Ishikawa (cell line): ENCODE results near the gene MSH5.
A peak's percentile ranks its signal among the peaks of the same experiment; 100 is the strongest.

ENCODE experiments used
- CEBPB ChIP-seq: IDR thresholded peaks from 2 replicates; pipeline ENCODE4 v1.6.1; 2012
- CREB1 ChIP-seq: IDR thresholded peaks from 2 replicates; pipeline ENCODE4 v1.6.1; 2012; ENCODE audit warnings: low read depth
- EGR1 ChIP-seq: IDR thresholded peaks from 2 replicates; pipeline ENCODE4 v1.6.1; 2012
- EP300 ChIP-seq: IDR thresholded peaks from 2 replicates; pipeline ENCODE4 v1.6.1; 2012; ENCODE audit warnings: borderline replicate concordance
- FOXM1 ChIP-seq: IDR thresholded peaks from 2 replicates; pipeline ENCODE4 v1.6.1; 2012; ENCODE audit warnings: low read depth, borderline replicate concordance
- NFIC ChIP-seq: IDR thresholded peaks from 2 replicates; pipeline ENCODE4 v1.6.1; 2012
- RAD21 ChIP-seq: IDR thresholded peaks from 2 replicates; pipeline ENCODE4 v1.6.1; 2012; ENCODE audit warnings: low read depth
- REST ChIP-seq: IDR thresholded peaks from 2 replicates; pipeline ENCODE4 v1.6.1; 2012; ENCODE audit warnings: low read depth, mild to moderate bottlenecking
- TAF1 ChIP-seq: IDR thresholded peaks from 2 replicates; pipeline ENCODE4 v1.6.1; 2012; ENCODE audit warnings: low read depth, mild to moderate bottlenecking
- TCF12 ChIP-seq: IDR thresholded peaks from 2 replicates; pipeline ENCODE4 v1.6.1; 2012; ENCODE audit warnings: low read depth
- TEAD4 ChIP-seq: IDR thresholded peaks from 2 replicates; pipeline ENCODE4 v1.6.1; 2012
- USF1 ChIP-seq: IDR thresholded peaks from 2 replicates; pipeline ENCODE4 v1.6.1; 2012
- YY1 ChIP-seq: IDR thresholded peaks from 2 replicates; pipeline ENCODE4 v1.6.1; 2012; ENCODE audit warnings: low read depth
- ZBTB7A ChIP-seq: IDR thresholded peaks from 2 replicates; pipeline ENCODE4 v1.6.1; 2012; ENCODE audit warnings: low read depth
- TF ChIP-seq, protein P1 (sequence below): IDR thresholded peaks from 2 replicates; pipeline ENCODE4 v1.6.1; 2012

The MSH5 gene

DNA sequence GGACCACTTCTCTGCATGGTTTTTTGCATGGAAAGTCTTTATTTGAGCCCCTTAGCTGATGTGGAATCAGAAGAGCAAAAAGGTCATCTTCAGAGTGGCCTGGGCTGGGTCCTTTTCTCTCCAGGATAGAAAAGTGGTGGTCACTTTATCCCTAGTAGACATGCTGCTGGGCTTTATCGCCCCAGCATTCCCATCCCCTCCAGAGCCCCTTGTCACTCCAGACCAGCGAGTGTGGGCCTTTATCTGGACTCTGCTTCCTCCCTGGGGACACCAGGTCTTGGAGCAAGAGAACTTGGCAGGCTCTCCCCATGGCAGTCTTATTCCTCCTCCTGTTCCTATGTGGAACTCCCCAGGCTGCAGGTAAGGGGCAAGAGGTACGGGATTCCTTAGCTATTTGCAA, 33.2 kb upstream of the MSH5 start, which contains the start of gene LY6G6F:
TSS of gene LY6G6F (plus strand) at position 268 of the 400 bp plus-strand sequence. CDS start at position 309, 41 bp downstream.
- no peak for TF ChIP-seq USF1

DNA sequence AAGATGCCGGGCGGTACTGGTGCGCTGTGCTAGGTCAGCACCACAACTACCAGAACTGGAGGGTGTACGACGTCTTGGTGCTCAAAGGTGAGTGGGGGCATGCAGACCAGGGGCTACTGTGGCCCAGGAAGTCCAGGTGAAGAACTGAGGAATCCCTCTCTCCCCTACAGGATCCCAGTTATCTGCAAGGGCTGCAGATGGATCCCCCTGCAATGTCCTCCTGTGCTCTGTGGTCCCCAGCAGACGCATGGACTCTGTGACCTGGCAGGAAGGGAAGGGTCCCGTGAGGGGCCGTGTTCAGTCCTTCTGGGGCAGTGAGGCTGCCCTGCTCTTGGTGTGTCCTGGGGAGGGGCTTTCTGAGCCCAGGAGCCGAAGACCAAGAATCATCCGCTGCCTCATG, 32.1 kb upstream of the MSH5 start:
- TF ChIP-seq RAD21 (no peak), ZBTB7A (no peak), EP300 (no peak), CREB1 (no peak), NFIC (no peak)
- TF ChIP-seq, protein P1, sequence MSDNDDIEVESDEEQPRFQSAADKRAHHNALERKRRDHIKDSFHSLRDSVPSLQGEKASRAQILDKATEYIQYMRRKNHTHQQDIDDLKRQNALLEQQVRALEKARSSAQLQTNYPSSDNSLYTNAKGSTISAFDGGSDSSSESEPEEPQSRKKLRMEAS, result no peak

DNA sequence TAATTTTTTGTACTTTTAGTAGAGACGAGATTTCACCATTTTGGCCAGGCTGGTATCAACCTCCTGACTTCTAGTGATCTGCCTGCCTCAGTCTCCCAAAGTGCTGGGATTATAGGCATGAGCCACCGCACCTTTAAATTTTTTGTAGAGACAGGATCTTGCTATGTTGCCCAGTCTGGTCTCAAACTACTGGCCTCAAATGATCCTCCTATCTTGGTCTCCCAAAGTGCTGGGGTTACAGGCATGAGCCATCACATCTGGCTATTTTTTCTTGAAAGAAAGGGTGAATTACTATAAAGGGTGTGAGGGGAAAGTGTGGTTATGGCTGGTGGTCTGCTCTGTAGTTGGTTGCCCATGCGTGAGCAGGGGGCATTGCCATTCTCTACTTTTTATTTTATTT, 31.6 kb upstream of the MSH5 start:
- TF ChIP-seq TCF12 (no peak), ZBTB7A (no peak), EGR1 (no peak), TAF1 (no peak), REST (no peak), NFIC (no peak), YY1 (no peak), CEBPB (no peak), TEAD4 (no peak), CREB1 (no peak), RAD21 (no peak), USF1 (no peak), EP300 (no peak), FOXM1 (no peak)
- TF ChIP-seq, protein P1, result no peak

- TF ChIP-seq USF1, result no peak
- TF ChIP-seq YY1, result no peak
- no peak for TF ChIP-seq ZBTB7A
- TF ChIP-seq EP300, result no peak
- no peak for TF ChIP-seq CEBPB
- no peak for TF ChIP-seq TCF12
- TF ChIP-seq TEAD4, result no peak
- no peak for TF ChIP-seq TAF1
- no peak for TF ChIP-seq RAD21
- TF ChIP-seq EGR1, result no peak
- no peak for TF ChIP-seq CREB1
- no peak for TF ChIP-seq NFIC
- no peak for TF ChIP-seq REST
- TF ChIP-seq FOXM1, result no peak
- TF ChIP-seq, protein P1, result no peak
Observed at GRCh38 chr6:31710523-31711219, 29.1 kb upstream of the MSH5 start.

DNA sequence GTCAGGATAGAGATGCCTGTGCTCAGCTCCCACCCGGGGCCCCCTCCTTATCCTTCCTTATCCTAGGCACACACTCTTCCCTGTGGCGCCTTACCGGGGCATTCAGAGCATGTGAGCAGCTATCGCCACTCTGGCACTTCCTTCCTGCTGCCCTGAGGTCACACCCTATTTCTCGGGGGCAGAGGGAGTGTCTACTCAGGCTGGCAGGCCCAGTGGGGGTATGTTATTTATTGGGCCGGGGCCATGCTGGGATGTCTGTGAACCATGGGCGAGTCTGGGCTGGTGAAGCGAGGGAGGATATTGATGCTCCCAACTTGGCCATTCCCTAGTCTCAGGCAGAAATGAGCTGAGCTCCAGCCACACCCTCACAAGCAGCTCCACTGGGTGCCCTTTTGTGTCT, 28.6 kb upstream of the MSH5 start:
- TF ChIP-seq TEAD4, result no peak
- 0 out of 2 replicates have a peak, but pooled peaks have one; percentile 30 for TF ChIP-seq TAF1
- TF ChIP-seq YY1, result no peak
- TF ChIP-seq, protein P1, result no peak

- no peak for TF ChIP-seq TCF12
- TF ChIP-seq ZBTB7A, result no peak
- TF ChIP-seq, protein P1, result no peak
- no peak for TF ChIP-seq TAF1
- TF ChIP-seq TEAD4, result no peak
- no peak for TF ChIP-seq CREB1
- TF ChIP-seq FOXM1, result no peak
- TF ChIP-seq RAD21, result no peak
- TF ChIP-seq REST, result no peak
- TF ChIP-seq USF1, result no peak
- TF ChIP-seq CEBPB, result no peak
- TF ChIP-seq YY1, result no peak
- TF ChIP-seq NFIC, result no peak
- TF ChIP-seq EGR1, result no peak
- no peak for TF ChIP-seq EP300
Observed at GRCh38 chr6:31712296-31712695, 27.5 kb upstream of the MSH5 start.
